PFSK-1 (cell line): ENCODE data around the gene THSD4.

Source experiments
- POLR2AphosphoS5 ChIP-seq: IDR thresholded peaks from 2 replicates; pipeline ENCODE4 v1.6.1; 2012; ENCODE audit warnings: low read depth, mild to moderate bottlenecking, control low read depth, low read length, moderate library complexity
- TAF1 ChIP-seq: IDR thresholded peaks from 2 replicates; pipeline ENCODE4 v1.6.1; 2012; ENCODE audit warnings: low read length, control low read depth, borderline replicate concordance; ENCODE audit not compliant: insufficient read depth

DNA sequence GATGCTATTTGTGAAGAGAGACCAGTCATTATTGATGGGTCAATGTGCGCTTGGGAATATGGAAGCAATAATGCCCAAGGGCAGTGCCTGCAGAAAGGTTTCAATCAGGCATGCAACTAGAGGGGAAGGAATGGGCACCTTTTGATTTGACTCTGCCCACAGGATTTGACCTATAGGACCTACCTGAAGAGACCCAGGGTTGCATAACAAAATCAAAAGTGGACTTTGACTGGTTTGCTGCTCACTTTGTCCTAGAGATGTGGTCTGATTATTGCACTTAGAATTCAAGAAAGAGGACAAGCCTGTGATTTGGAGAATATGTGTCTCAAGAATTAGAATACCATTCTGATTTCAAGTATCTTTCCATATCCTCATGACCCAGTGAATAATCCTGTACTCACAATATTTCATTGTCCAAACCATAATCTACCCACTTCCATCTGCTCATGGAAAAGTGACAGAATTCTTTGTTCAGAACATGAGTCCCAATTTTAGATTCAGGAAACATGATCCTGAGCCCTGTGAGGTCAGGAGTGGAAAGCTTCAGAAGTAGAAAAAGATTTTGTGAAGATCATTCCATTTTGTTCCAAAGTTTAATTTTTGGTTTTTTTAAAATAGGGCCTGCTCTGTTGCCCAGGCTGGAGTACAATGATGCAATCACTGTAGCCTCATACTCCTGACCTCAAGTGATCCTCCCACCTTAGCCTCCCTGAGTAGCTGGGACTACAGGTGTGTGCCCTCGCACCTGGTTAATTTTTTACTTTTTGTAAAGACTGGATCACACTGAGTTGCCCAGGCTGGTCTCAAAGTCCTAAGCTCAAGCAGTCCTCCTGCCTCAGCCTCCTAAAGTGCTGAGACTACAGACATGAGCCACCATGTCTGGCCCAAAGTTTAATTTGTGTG, 543.8 kb downstream of the THSD4 start:
- TF ChIP-seq TAF1 (no peak), POLR2AphosphoS5 (no peak)
